Naive thymus-derived CD8-positive, alpha-beta T cell (primary cell): ENCODE results near the gene AOC1. TPM values are rescaled to one million over a fixed set of nuclear protein-coding genes. Genes with fewer than 3 reads are reported as not detected.
A peak's percentile ranks its signal among the peaks of the same experiment; 100 is the strongest.

Source experiments
- ATAC-seq, 2 donors: fragments of 150-1000 bp; cut with Tn5 transposase in 1 of 2; sonication (Bioruptor Pico), chemical (Tn5 transposase) in 1 of 2; 1 replicate in 1 of 2; 2 replicates in 1 of 2; pipeline ENCODE4 v1.10.0; 2021; ENCODE audit warnings: mild to moderate bottlenecking in 2 of 2, moderate library complexity in 2 of 2
- POLR2A ChIA-PET: fragments of 350-600 bp; sonication (Branson Sonifier 250); formaldehyde crosslinking; loops from one replicate; lab custom pipeline; 2021; ENCODE audit warnings: antibody characterized with exemption; lab: Charles Lee
- DNase-seq, 10 donors: peaks; one replicate each; pipeline versions ENCODE4 v3.0.0 to v3.0.0-alpha.2; 2020 to 2022
- H3K27ac Mint-ChIP-seq, 10 donors: one replicate each; pipeline ENCODE4 v1.8.0; 2020 to 2022; ENCODE audit warnings: mild to moderate bottlenecking in 10 of 10, mixed read lengths in 10 of 10, moderate library complexity in 4 of 10, inconsistent platforms in 1 of 10
- H3K27me3 Mint-ChIP-seq, 5 donors: one replicate each; pipeline ENCODE4 v1.8.0; 2021 to 2022; ENCODE audit warnings: mixed read lengths in 5 of 5
- H3K36me3 Mint-ChIP-seq, 3 donors: one replicate each; pipeline ENCODE4 v1.8.0; 2020 to 2022; ENCODE audit warnings: mixed read lengths in 3 of 3, mild to moderate bottlenecking in 2 of 3, inconsistent platforms in 1 of 3
- H3K4me1 Mint-ChIP-seq, 4 donors: one replicate each; pipeline ENCODE4 v1.8.0; 2021 to 2022; ENCODE audit warnings: mixed read lengths in 4 of 4
- H3K4me3 Mint-ChIP-seq, 10 donors: one replicate each; pipeline ENCODE4 v1.8.0; 2020 to 2022; ENCODE audit warnings: mild to moderate bottlenecking in 10 of 10, mixed read lengths in 10 of 10, moderate library complexity in 6 of 10, inconsistent platforms in 1 of 10
- H3K9me3 Mint-ChIP-seq, 9 donors: one replicate each; pipeline ENCODE4 v1.8.0; 2020 to 2022; ENCODE audit warnings: mixed read lengths in 9 of 9, mild to moderate bottlenecking in 3 of 9, inconsistent platforms in 1 of 9, moderate library complexity in 1 of 9
- polyA plus RNA-seq, 3 donors: library from polyadenylated mRNA; unstranded; fragments of 300-500 nt; fragmentation: Illumina TruSeq; gene quantifications; one replicate each; pipeline ENCODE4 v1.2.3, GENCODE V29; 2021
- total RNA-seq, 8 experiments: library from RNA in 2 of 8; stranded (reverse) in 2 of 8; gene quantifications; one replicate each; pipeline ENCODE4 v1.2.3 and lab custom pipeline; 2021 to 2026

The AOC1 gene
- total and polyA plus RNA-seq, 5 experiments from 2014 or later = not detected

DNA sequence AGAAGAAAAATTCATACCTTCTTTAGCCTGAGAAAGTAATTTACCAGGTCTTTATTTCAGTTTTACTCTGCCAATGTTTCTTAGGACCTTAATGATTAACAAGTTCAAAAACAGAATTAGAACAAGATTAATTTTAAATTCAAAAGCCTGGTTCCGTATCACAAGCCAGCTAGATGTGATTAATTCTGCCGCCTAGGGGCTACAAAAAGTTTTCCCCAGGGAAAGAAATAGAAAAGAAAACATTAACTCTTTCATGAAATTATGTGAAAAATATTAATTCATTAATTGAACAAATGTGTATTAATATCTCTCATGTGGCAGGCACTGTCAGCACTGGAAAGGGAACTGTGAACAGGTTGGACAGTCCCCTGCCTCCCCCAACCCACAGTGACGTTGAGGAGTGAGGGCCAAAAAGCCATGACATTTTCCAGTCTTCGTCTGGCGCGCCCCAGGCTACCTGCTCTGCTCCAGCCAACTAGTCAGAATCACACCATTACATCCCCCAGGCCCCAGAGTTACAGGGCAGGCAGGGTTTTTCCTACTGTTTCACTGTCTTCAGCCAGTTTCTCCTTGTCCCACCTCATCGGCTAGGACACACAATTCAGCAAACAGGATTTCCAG lies 31.6 kb upstream of the AOC1 start:
- no peak for DNase-seq
- Mint-ChIP-seq H3K9me3 (peaks cover 8 to 31% (median 19%) of the 10 kb centered on the region in 9 donors), H3K27me3 (peaks cover 7 to 27% (median 9%) of the 10 kb centered on the region in 5 donors), H3K36me3 (peaks cover 4 to 15% (median 5%) of the 10 kb centered on the region in 3 donors), H3K27ac (no peak overlapping the region), H3K4me3 (no peak overlapping the region), H3K4me1 (no peaks in the 10 kb centered on the region)
- POLR2A ChIA-PET = no interaction called here
- no peak for ATAC-seq

DNA sequence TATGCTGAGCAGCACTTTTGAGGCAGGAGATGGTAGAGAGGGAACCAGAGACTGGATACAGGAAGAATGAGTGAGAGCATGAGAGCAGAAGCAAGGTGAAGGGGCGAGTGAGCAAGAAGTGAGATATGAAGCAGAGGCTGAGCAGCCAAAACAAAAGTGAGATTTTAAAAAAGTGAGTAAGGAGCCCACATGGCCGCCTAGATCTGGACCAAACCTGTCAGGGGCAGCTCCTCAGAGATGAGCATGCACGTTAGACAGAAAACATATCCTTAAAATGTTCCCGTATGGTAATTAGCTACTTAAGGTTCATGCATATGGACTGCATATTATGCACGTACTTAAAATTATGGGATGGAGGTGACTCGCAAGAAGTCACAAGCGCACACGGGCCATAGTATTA lies 29.3 kb upstream of the AOC1 start:
- H3K4me1 Mint-ChIP-seq = no peaks in the 10 kb centered on the region
- POLR2A ChIA-PET = no interaction called here
- peaks cover 0 to 16% (median 4%) of the 10 kb centered on the region in 9 donors for H3K9me3 Mint-ChIP-seq
- peak overlapping the region in 1 of 10 donors; percentile 9 for H3K27ac Mint-ChIP-seq
- no peak overlapping the region for H3K4me3 Mint-ChIP-seq
- ATAC-seq (no peak), DNase-seq (no peak)
- H3K27me3 Mint-ChIP-seq = peaks cover 4 to 18% (median 9%) of the 10 kb centered on the region in 5 donors
- H3K36me3 Mint-ChIP-seq = peaks cover 0 to 8% (median 2%) of the 10 kb centered on the region in 3 donors

DNA sequence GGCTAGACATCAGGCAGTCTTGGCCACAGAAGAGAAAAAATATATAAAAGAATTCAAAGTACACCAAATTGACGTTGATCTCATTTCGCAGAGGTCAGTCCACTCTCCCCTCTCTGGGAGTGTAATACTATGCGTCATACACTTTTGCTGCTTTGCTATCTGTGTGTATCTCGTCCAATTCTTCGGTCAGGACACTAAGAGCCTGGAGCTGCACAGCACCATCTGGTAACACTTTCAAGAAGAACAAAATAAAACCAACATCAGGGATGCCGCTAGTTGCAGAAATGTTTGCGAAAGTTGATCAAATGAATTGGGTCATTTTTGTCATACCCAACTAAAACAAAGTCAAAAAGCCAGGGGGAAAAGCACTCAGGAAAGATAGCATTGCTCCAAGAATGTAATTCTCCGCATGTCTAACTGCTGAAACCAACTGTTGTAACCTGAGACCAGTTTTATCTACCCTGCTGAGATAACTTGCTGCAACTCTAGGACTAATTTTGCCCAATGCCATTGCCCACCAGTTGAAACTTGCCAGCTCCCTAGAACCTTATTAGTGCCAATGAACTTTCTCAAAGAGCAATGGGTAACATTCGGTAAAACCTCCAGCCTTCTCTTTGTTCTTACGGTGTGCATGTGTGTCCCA lies 28.7 kb upstream of the AOC1 start:
- DNase-seq (no peak), ATAC-seq (no peak)
- Mint-ChIP-seq H3K27me3 (peaks cover 7 to 18% (median 15%) of the 10 kb centered on the region in 5 donors), H3K27ac (no peak overlapping the region), H3K4me3 (no peak overlapping the region), H3K4me1 (no peaks in the 10 kb centered on the region), H3K9me3 (peaks cover 0 to 16% (median 4%) of the 10 kb centered on the region in 9 donors), H3K36me3 (peaks cover 0 to 8% (median 2%) of the 10 kb centered on the region in 3 donors)
- POLR2A ChIA-PET = no interaction called here

DNA sequence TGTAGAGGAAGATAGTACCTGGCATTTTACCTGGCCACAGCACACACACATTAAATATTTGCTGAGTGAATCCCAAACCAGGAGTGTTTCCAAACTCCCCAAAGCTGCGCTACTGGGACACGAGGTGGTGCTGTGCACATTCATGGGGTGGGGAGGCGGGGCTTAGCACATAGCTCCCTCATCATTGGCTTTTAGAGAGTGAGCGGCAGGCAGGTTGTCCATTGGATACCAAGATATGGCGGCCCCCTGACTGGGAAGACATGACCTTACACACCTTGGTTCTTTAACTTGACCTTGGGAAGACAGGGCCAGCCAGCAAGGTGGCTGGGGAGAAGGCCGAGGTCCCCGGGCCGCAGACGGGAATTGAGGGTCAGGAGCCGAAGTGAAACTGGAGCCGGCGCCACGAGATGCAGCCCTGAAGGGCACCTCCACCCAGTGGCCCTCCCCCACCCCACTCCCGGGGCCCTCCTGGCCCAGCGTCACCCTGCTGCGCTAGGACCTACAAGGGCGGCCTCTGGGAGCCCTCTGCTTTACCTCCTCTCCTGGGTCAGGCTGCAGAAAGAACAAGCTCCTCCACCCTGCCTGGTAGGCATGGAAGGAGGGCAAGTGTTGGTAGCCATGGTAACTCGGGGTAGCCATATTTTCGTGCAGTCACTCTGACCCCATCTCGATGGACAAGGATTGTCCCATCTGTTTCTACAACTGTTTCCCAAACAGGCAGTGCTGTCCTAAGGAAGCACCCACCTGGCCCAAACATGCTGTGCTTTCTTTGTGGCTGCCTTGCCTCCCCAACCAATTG lies 27.7 kb upstream of the AOC1 start:
- no peak for ATAC-seq
- H3K27me3 Mint-ChIP-seq = peaks cover 8 to 23% (median 17%) of the 10 kb centered on the region in 5 donors
- peak overlapping the region in 1 of 10 donors; percentile 27 for H3K27ac Mint-ChIP-seq
- POLR2A ChIA-PET = no interaction called here
- H3K4me1 Mint-ChIP-seq = no peaks in the 10 kb centered on the region
- peaks cover 0 to 8% (median 2%) of the 10 kb centered on the region in 3 donors for H3K36me3 Mint-ChIP-seq
- DNase-seq = no peak
- H3K9me3 Mint-ChIP-seq = peaks cover 0 to 16% (median 4%) of the 10 kb centered on the region in 9 donors
- H3K4me3 Mint-ChIP-seq = no peak overlapping the region

DNA sequence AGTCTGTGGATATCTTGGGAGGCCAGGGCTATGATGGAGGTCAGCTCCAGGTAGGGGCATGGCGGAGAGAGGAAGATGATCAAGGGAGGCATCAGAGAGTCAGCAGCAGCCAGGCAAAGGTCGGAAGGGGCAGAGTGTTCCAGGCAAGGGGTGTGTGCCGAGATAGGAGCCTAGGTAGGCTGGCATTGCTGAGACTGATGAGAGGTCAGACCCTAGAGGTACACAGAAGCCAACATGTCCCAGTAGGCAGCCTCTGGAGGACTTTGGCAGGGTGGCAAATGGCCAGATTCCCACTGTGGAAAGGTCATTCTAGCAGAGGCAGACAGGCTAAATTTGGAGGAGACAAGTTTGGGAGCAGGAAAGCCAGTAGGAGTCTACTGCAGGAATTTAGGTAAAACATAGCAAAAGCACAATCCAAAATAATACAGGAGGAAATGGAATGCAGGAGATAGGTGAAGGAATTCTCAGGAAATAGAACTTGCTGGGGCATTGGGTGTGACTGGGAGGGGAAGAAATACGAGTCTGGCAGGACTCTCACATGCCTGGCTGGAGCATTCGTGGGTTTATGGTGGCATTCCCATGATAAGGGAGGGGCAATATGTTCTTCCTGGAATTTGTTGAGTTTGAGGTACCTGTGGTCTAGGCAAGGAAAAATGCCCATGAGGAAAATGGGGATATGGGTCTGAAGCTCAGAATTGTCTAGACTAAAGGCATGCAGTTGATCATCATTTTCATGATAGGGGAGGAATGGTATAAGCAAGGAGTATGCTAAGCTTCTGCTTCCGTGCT lies 26.1 kb upstream of the AOC1 start:
- Mint-ChIP-seq H3K4me3 (no peak overlapping the region), H3K27me3 (peaks cover 17 to 33% (median 24%) of the 10 kb centered on the region in 5 donors), H3K9me3 (peaks cover 0 to 11% (median 4%) of the 10 kb centered on the region in 9 donors), H3K27ac (no peak overlapping the region), H3K4me1 (no peaks in the 10 kb centered on the region), H3K36me3 (peaks cover 0 to 8% (median 2%) of the 10 kb centered on the region in 3 donors)
- no peak for DNase-seq
- POLR2A ChIA-PET = no interaction called here
- ATAC-seq = no peak

DNA sequence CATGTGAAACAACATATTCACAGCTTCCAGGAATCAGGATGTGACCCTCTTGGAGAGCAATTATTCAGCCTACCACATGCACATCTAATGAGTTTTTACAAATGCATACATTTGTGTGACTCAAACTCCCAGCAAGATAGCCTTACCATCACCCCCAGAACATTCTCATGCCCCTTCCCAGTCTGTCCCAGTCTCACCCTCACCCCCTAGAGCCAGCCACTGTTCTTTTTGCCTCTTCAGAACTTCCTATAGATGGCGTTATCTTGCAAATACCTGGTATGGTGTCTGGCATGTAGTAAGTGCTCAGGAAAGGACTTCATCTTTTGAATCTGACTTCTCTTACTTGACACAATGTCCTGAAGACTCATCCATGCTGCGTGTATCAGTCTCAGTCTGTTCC lies 23.9 kb upstream of the AOC1 start:
- DNase-seq (no peak), ATAC-seq (no peak)
- POLR2A ChIA-PET = no interaction called here
- no peak overlapping the region for H3K4me3 Mint-ChIP-seq
- peaks cover 22 to 40% (median 31%) of the 10 kb centered on the region in 5 donors for H3K27me3 Mint-ChIP-seq
- H3K36me3 Mint-ChIP-seq = no peaks in the 10 kb centered on the region
- H3K9me3 Mint-ChIP-seq = no peaks in the 10 kb centered on the region
- H3K27ac Mint-ChIP-seq = no peak overlapping the region
- H3K4me1 Mint-ChIP-seq = no peaks in the 10 kb centered on the region

DNA sequence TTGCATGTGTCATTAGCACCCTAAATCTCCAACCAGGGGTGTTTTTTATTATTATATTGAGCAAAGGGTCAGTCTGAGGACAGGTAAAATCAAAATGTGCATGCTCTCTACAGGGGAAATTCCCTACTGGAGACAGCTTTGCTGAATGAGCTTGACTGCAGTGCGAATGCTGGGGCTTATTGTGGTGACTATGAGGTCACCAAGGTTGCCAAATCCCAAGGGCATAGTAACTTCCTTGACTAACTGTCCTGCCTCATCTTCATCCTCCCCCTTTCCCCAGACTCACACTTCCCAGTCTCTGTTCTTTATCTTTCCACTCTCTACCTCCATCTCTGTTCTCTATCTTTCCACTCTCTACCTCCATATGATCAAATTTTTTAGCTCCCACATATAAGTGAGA lies 22.9 kb upstream of the AOC1 start:
- peaks cover 22 to 50% (median 32%) of the 10 kb centered on the region in 5 donors for H3K27me3 Mint-ChIP-seq
- H3K27ac Mint-ChIP-seq = peak overlapping the region in 1 of 10 donors; percentile 7
- no peak for ATAC-seq
- POLR2A ChIA-PET = no interaction called here
- no peak overlapping the region for H3K4me3 Mint-ChIP-seq
- DNase-seq = no peak
- peaks cover 0 to 2% (median 0%) of the 10 kb centered on the region in 3 donors for H3K36me3 Mint-ChIP-seq
- H3K4me1 Mint-ChIP-seq = no peaks in the 10 kb centered on the region
- H3K9me3 Mint-ChIP-seq = no peaks in the 10 kb centered on the region

DNA sequence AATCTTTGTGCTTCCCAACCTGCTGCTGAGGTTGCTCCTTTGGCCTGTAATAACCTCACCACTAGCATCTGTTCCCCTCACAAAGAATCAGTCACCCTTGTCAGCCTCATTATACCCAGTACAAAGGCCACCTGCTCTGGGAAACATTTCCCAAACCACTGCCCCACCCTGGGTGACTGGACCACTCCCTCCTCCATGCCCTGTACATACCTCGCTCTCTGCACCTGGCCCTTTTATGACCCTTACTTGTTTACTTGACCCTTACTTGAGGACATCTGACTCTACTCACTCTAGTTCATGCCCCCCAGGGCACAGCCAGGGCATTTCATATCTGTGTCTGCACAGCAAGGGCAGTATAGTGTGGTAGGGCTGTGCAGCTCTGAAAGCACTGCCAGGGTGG lies 21.4 kb upstream of the AOC1 start:
- peaks cover 0 to 2% (median 0%) of the 10 kb centered on the region in 3 donors for H3K36me3 Mint-ChIP-seq
- H3K27ac Mint-ChIP-seq = peak overlapping the region in 1 of 10 donors; percentile 35
- POLR2A ChIA-PET = no interaction called here
- H3K9me3 Mint-ChIP-seq = no peaks in the 10 kb centered on the region
- ATAC-seq (no peak), DNase-seq (no peak)
- H3K4me1 Mint-ChIP-seq = no peaks in the 10 kb centered on the region
- H3K4me3 Mint-ChIP-seq = no peak overlapping the region
- peaks cover 21 to 55% (median 36%) of the 10 kb centered on the region in 5 donors for H3K27me3 Mint-ChIP-seq

DNA sequence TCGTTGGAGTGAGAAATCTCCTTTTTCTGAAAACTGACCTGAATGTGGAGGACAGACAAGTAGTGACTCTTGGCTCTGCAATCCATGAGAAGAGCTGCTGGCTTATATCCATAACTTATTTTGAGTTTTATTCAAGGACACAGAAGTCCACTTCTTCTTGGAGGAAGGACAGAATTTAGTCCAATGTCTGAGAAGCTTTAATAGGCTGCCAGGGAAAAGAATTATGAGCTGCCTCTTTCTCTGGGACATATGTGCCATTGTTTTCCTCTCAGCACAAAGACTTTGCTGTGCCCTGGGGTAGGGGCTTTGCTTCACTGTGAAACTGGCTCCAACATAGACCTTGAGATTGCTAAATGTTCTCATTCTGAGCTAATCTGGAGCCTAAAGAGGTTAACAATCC lies 20.5 kb upstream of the AOC1 start:
- H3K4me1 Mint-ChIP-seq = no peaks in the 10 kb centered on the region
- ATAC-seq = no peak
- DNase-seq = no peak
- POLR2A ChIA-PET = no interaction called here
- H3K36me3 Mint-ChIP-seq = peaks cover 0 to 2% (median 0%) of the 10 kb centered on the region in 3 donors
- peaks cover 19 to 49% (median 31%) of the 10 kb centered on the region in 5 donors for H3K27me3 Mint-ChIP-seq
- no peak overlapping the region for H3K4me3 Mint-ChIP-seq
- no peaks in the 10 kb centered on the region for H3K9me3 Mint-ChIP-seq
- H3K27ac Mint-ChIP-seq = no peak overlapping the region

DNA sequence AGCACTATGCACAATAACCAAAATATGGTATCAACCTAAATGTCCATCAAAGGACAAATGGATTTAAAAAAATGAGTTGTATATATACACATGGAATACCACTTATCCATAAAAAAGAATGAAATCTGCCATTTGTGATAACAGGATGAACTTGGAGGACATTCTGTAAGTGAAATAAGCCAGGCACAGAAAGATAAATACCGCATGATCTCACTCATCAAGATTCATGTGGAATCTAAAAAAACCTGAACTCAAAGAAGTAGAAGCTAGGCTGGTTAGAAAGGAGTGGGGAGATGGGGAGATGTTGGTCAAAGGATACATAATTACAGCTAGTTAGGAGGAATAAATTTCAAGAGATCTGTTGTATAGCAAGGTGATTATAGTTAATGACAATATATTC lies 17.3 kb upstream of the AOC1 start:
- peaks cover 0 to 1% (median 0%) of the 10 kb centered on the region in 4 donors for H3K4me1 Mint-ChIP-seq
- H3K27ac Mint-ChIP-seq = no peak overlapping the region
- no peak overlapping the region for H3K4me3 Mint-ChIP-seq
- H3K9me3 Mint-ChIP-seq = no peaks in the 10 kb centered on the region
- ATAC-seq = no peak
- no peak for DNase-seq
- peaks cover 10 to 35% (median 21%) of the 10 kb centered on the region in 5 donors for H3K27me3 Mint-ChIP-seq
- H3K36me3 Mint-ChIP-seq = peaks cover 0 to 2% (median 0%) of the 10 kb centered on the region in 3 donors
- POLR2A ChIA-PET = no interaction called here

DNA sequence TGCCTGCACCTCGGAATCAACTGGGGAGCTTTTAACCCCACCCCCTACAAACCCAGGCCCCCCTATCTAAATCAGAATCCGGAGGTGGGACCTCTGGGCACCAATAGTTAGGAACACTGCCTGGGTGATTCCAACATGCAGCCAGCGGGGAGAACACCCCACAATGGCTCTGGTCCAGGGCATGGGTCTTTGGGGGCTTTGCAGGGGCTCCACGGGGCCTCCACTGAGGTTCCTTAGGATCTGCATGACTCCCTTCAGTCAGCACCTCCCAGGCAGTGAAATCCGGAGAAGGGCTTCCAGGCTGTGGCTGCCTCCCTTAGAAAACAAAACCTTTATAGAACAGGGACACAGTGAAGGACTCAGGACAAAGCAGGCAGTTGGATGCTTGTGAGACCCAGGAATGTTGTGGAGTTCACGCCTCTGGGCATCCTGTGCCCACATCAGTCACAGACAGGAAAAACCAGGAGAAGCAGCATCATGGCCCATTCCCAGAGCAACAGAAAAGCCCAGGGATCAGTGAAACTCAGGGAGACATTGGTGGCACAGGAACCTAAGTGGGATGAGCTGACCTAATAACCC lies 16.5 kb upstream of the AOC1 start:
- no peak overlapping the region for H3K27ac Mint-ChIP-seq
- H3K36me3 Mint-ChIP-seq = peaks cover 0 to 2% (median 0%) of the 10 kb centered on the region in 3 donors
- ATAC-seq = no peak
- no peak for DNase-seq
- H3K27me3 Mint-ChIP-seq = peaks cover 4 to 29% (median 15%) of the 10 kb centered on the region in 5 donors
- peaks cover 0 to 1% (median 0%) of the 10 kb centered on the region in 4 donors for H3K4me1 Mint-ChIP-seq
- no peaks in the 10 kb centered on the region for H3K9me3 Mint-ChIP-seq
- no peak overlapping the region for H3K4me3 Mint-ChIP-seq
- POLR2A ChIA-PET = interaction anchor here (0.6 kb wide), 1 partner anchor 468 kb away, joined by 4 read pairs; no protein-coding TSS in a partner anchor
